ENCODE results near the gene POU2F2. TPM values are rescaled to one million over a fixed set of nuclear protein-coding genes. Genes with fewer than 3 reads are reported as not detected.
A peak's percentile ranks its signal among the peaks of the same experiment; 100 is the strongest.

Gene POU2F2
- 0.06 TPM in 1 of 2 replicates, not detected in the other for total RNA-seq (2014; rRNA removed)
- 0.67 TPM for polyA plus RNA-seq (2012)

GRCh38 chr19:42132030-42132628 is at the start of gene POU2F2:
Gene POU2F2 (minus strand): TSS chr19:42132446. CDS start chr19:42132411, 35 bp downstream.
- no peak for DNase-seq (ENCODE audit: low read depth)

GRCh38 chr19:42178791-42179674 is 46.8 kb upstream of the POU2F2 start:
- DNase-seq (ENCODE audit: low read depth): no peak

- DNase-seq (ENCODE audit: low read depth): no peak
Measured at GRCh38 chr19:42177686-42178019, 45.4 kb upstream of the POU2F2 start.

- DNase-seq (ENCODE audit: low read depth): peak; percentile 70
Measured at GRCh38 chr19:42176990-42177685, 44.9 kb upstream of the POU2F2 start.

- no peak for DNase-seq (ENCODE audit: low read depth)
Measured at GRCh38 chr19:42176649-42176989, 44.4 kb upstream of the POU2F2 start.

GRCh38 chr19:42175952-42176648 is 43.9 kb upstream of the POU2F2 start:
- DNase-seq (ENCODE audit: low read depth): peak; percentile 8

- no peak for DNase-seq (ENCODE audit: low read depth)
Measured at GRCh38 chr19:42174958-42175734, 42.9 kb upstream of the POU2F2 start.

- DNase-seq (ENCODE audit: low read depth): no peak
Measured at GRCh38 chr19:42174188-42174587, 41.9 kb upstream of the POU2F2 start.

GRCh38 chr19:42173695-42174094 is 41.4 kb upstream of the POU2F2 start:
- DNase-seq (ENCODE audit: low read depth): no peak

- no peak for DNase-seq (ENCODE audit: low read depth)
Measured at GRCh38 chr19:42172261-42172660, 40.0 kb upstream of the POU2F2 start.

GRCh38 chr19:42170715-42171114 is 38.5 kb upstream of the POU2F2 start:
- no peak for DNase-seq (ENCODE audit: low read depth)

GRCh38 chr19:42169486-42170413 is 37.5 kb upstream of the POU2F2 start:
- no peak for DNase-seq (ENCODE audit: low read depth)

GRCh38 chr19:42168206-42168605 is 36.0 kb upstream of the POU2F2 start:
- DNase-seq (ENCODE audit: low read depth): no peak

GRCh38 chr19:42166316-42166715 is 34.1 kb upstream of the POU2F2 start:
- DNase-seq (ENCODE audit: low read depth): no peak

- no peak for DNase-seq (ENCODE audit: low read depth)
Measured at GRCh38 chr19:42165146-42165545, 32.9 kb upstream of the POU2F2 start.

GRCh38 chr19:42161616-42162263 is 29.5 kb upstream of the POU2F2 start:
- no peak for DNase-seq (ENCODE audit: low read depth)

- DNase-seq (ENCODE audit: low read depth): no peak
Measured at GRCh38 chr19:42159942-42160341, 27.7 kb upstream of the POU2F2 start.

- no peak for DNase-seq (ENCODE audit: low read depth)
Measured at GRCh38 chr19:42158926-42159325, 26.7 kb upstream of the POU2F2 start.

GRCh38 chr19:42156571-42156970 is 24.3 kb upstream of the POU2F2 start:
- no peak for DNase-seq (ENCODE audit: low read depth)

GRCh38 chr19:42155796-42156195 is 23.6 kb upstream of the POU2F2 start:
- DNase-seq (ENCODE audit: low read depth): no peak

Data from LHCN-M2 (cell line).